GM19438 (cell line): ENCODE data around the gene IGLL1.
"Not testable (repeated sequence)": the region's sequence is repeated elsewhere in the genome, so short reads cannot be mapped to it uniquely, and the experiment has no call there.

Source experiments
- ATAC-seq: cut with Tn5 transposase; IDR thresholded peaks from one replicate; pipeline ENCODE4 v1.9.1; 2021; ENCODE audit warnings: low read depth; ENCODE audit not compliant: unreplicated experiment

Gene IGLL1

GRCh38 chr22:23543506-23544000 lies 36.5 kb downstream of the IGLL1 start:
- ATAC-seq = not testable (repeated sequence)

GRCh38 chr22:23542933-23543332 lies 37.2 kb downstream of the IGLL1 start:
- ATAC-seq = no peak

- ATAC-seq = not testable (repeated sequence)
Measured at GRCh38 chr22:23542391-23542790, 37.7 kb downstream of the IGLL1 start.

GRCh38 chr22:23541849-23542281 lies 38.2 kb downstream of the IGLL1 start:
- ATAC-seq = not testable (repeated sequence)

GRCh38 chr22:23540837-23541236 lies 39.3 kb downstream of the IGLL1 start:
- not testable (repeated sequence) for ATAC-seq

GRCh38 chr22:23539839-23540198 lies 40.3 kb downstream of the IGLL1 start:
- not testable (repeated sequence) for ATAC-seq

- peak; percentile 54 for ATAC-seq
Measured at GRCh38 chr22:23539135-23539838, 40.8 kb downstream of the IGLL1 start.

- not testable (repeated sequence) for ATAC-seq
Measured at GRCh38 chr22:23538696-23539030, 41.4 kb downstream of the IGLL1 start.

GRCh38 chr22:23537830-23538695 lies 42.0 kb downstream of the IGLL1 start:
- ATAC-seq = not testable (repeated sequence)

GRCh38 chr22:23537416-23537815 lies 42.7 kb downstream of the IGLL1 start:
- no peak for ATAC-seq

- no peak for ATAC-seq
Measured at GRCh38 chr22:23536821-23537345, 43.2 kb downstream of the IGLL1 start.

GRCh38 chr22:23535790-23536661 lies 44.1 kb downstream of the IGLL1 start:
- ATAC-seq = not testable (repeated sequence)

GRCh38 chr22:23534851-23535717 lies 45.0 kb downstream of the IGLL1 start:
- no peak for ATAC-seq

GRCh38 chr22:23534201-23534850 lies 45.8 kb downstream of the IGLL1 start:
- no peak for ATAC-seq

GRCh38 chr22:23533771-23534191 lies 46.3 kb downstream of the IGLL1 start:
- ATAC-seq = no peak

- ATAC-seq = no peak
Measured at GRCh38 chr22:23533328-23533762, 46.7 kb downstream of the IGLL1 start.

- no peak for ATAC-seq
Measured at GRCh38 chr22:23532731-23533130, 47.4 kb downstream of the IGLL1 start.

GRCh38 chr22:23531966-23532705 lies 48.0 kb downstream of the IGLL1 start:
- no peak for ATAC-seq
